Smooth muscle cell of the brain vasculature (primary cell): ENCODE results near the gene C1QTNF8.

ENCODE experiments used
- DNase-seq: peaks from one replicate; pipeline ENCODE4 v3.0.0-alpha.2; 2012; ENCODE audit warnings: low read depth, low spot score

C1QTNF8 gene

GRCh38 chr16:1060416-1061340 lies 35.4 kb downstream of the C1QTNF8 start:
- no peak for DNase-seq

- no peak for DNase-seq
Observed at GRCh38 chr16:1059310-1059709, 36.7 kb downstream of the C1QTNF8 start.

GRCh38 chr16:1058216-1058615 lies 37.8 kb downstream of the C1QTNF8 start:
- DNase-seq, result no peak

- DNase-seq, result no peak
Observed at GRCh38 chr16:1057252-1057932, 38.7 kb downstream of the C1QTNF8 start.

- DNase-seq, result no peak
Observed at GRCh38 chr16:1056196-1056595, 39.8 kb downstream of the C1QTNF8 start.

GRCh38 chr16:1055557-1055924 lies 40.5 kb downstream of the C1QTNF8 start:
- DNase-seq, result no peak

GRCh38 chr16:1054660-1055556 lies 41.1 kb downstream of the C1QTNF8 start:
- no peak for DNase-seq

GRCh38 chr16:1053700-1054368 lies 42.2 kb downstream of the C1QTNF8 start:
- no peak for DNase-seq

- DNase-seq, result no peak
Observed at GRCh38 chr16:1053121-1053521, 42.9 kb downstream of the C1QTNF8 start.

GRCh38 chr16:1052721-1053120 lies 43.3 kb downstream of the C1QTNF8 start:
- DNase-seq, result no peak

GRCh38 chr16:1051446-1051845 lies 44.6 kb downstream of the C1QTNF8 start:
- DNase-seq, result no peak

GRCh38 chr16:1050921-1051320 lies 45.1 kb downstream of the C1QTNF8 start:
- DNase-seq, result no peak

- DNase-seq, result no peak
Observed at GRCh38 chr16:1050516-1050915, 45.5 kb downstream of the C1QTNF8 start.

- DNase-seq, result no peak
Observed at GRCh38 chr16:1049976-1050247, 46.1 kb downstream of the C1QTNF8 start.

- DNase-seq, result no peak
Observed at GRCh38 chr16:1049113-1049975, 46.7 kb downstream of the C1QTNF8 start.

- DNase-seq, result no peak
Observed at GRCh38 chr16:1048442-1049112, 47.5 kb downstream of the C1QTNF8 start.

- no peak for DNase-seq
Observed at GRCh38 chr16:1047801-1048200, 48.2 kb downstream of the C1QTNF8 start.

GRCh38 chr16:1047123-1047522 lies 48.9 kb downstream of the C1QTNF8 start:
- no peak for DNase-seq

GRCh38 chr16:1045993-1046911 lies 49.8 kb downstream of the C1QTNF8 start:
- no peak for DNase-seq
